NT2/D1 (cell line): Measurements from ENCODE around the gene EPB41L3.

Source experiments
- SUZ12 ChIP-seq: IDR thresholded peaks from 2 replicates; pipeline ENCODE4 v1.6.1; 2011; ENCODE audit not compliant: insufficient read length, insufficient read depth; ENCODE audit errors: extremely low read depth
- YY1 ChIP-seq: IDR thresholded peaks from 2 replicates; pipeline ENCODE4 v1.6.1; 2011; ENCODE audit not compliant: insufficient read length, insufficient read depth
- ZNF274 ChIP-seq: IDR thresholded peaks from 2 replicates; pipeline ENCODE4 v1.6.1; 2011; ENCODE audit warnings: mild to moderate bottlenecking, low read depth, low read length

- no peak for TF ChIP-seq YY1
- no peak for TF ChIP-seq SUZ12
- no peak for TF ChIP-seq ZNF274
Observed at GRCh38 chr18:5449858-5450509, 93.8 kb downstream of the EPB41L3 start.
